ENCODE results near the gene TNNT3.
"Not testable (repeated sequence)": the region's sequence is repeated elsewhere in the genome, so short reads cannot be mapped to it uniquely, and the experiment has no call there.

TNNT3 gene

GRCh38 chr11:1936072-1936780 is 16.7 kb downstream of the TNNT3 start:
- no peak for DNase-seq

- no peak for DNase-seq
Measured at GRCh38 chr11:1936781-1937615, 17.5 kb downstream of the TNNT3 start.

GRCh38 chr11:1937616-1938342 is 18.3 kb downstream of the TNNT3 start:
- DNase-seq: no peak

- DNase-seq: no peak
Measured at GRCh38 chr11:1938343-1939005, 19.0 kb downstream of the TNNT3 start.

- DNase-seq: no peak
Measured at GRCh38 chr11:1939006-1939625, 19.6 kb downstream of the TNNT3 start.

- DNase-seq: not testable (repeated sequence)
Measured at GRCh38 chr11:1939788-1940187, 20.3 kb downstream of the TNNT3 start.

- no peak for DNase-seq
Measured at GRCh38 chr11:1942558-1943260, 23.2 kb downstream of the TNNT3 start.

GRCh38 chr11:1943576-1943975 is 24.1 kb downstream of the TNNT3 start:
- DNase-seq: no peak

GRCh38 chr11:1943977-1944376 is 24.5 kb downstream of the TNNT3 start:
- DNase-seq: no peak

- DNase-seq: no peak
Measured at GRCh38 chr11:1946812-1947484, 27.4 kb downstream of the TNNT3 start, which contains the start of gene MRPL23. MRPL23 (plus strand) TSS chr11:1947332; CDS start chr11:1947363, 31 bp downstream.

- no peak for DNase-seq
Measured at GRCh38 chr11:1947592-1948237, 28.2 kb downstream of the TNNT3 start.

GRCh38 chr11:1948389-1948788 is 28.9 kb downstream of the TNNT3 start:
- no peak for DNase-seq

GRCh38 chr11:1949302-1949701 is 29.8 kb downstream of the TNNT3 start:
- no peak for DNase-seq

GRCh38 chr11:1949922-1950321 is 30.4 kb downstream of the TNNT3 start:
- DNase-seq: no peak

- DNase-seq: no peak
Measured at GRCh38 chr11:1952806-1953482, 33.4 kb downstream of the TNNT3 start.

GRCh38 chr11:1953489-1954266 is 34.2 kb downstream of the TNNT3 start:
- no peak for DNase-seq

- DNase-seq: no peak
Measured at GRCh38 chr11:1958367-1958766, 38.9 kb downstream of the TNNT3 start.

- DNase-seq: no peak
Measured at GRCh38 chr11:1959786-1960185, 40.3 kb downstream of the TNNT3 start.

GRCh38 chr11:1963864-1964263 is 44.4 kb downstream of the TNNT3 start:
- no peak for DNase-seq

Data from central memory CD4-positive, alpha-beta T cell (primary cell).